ENCODE measurements around the gene TCL1A. TPM values are rescaled to one million over a fixed set of nuclear protein-coding genes. Genes with fewer than 3 reads are reported as not detected.

Gene TCL1A
- total RNA-seq, 4 donors from 2014 or later, result 0.99 TPM; not detected in 3

GRCh38 chr14:95685978-95686922 is 27.7 kb downstream of the TCL1A start, which contains the start of gene TCL1B:
TSS of gene TCL1B (plus strand) at chr14:95686426. CDS start at chr14:95686468, 42 bp downstream.
- DNase-seq (ENCODE audit: extremely low spot score), result no peak
- no peak for TF ChIP-seq POLR2A (IDR thresholded peaks at IDR 0.05; ENCODE audit: low read depth)
- no peak for TF ChIP-seq POLR2AphosphoS5 (IDR thresholded peaks at IDR 0.05)
- no peak for TF ChIP-seq CTCF (IDR thresholded peaks at IDR 0.05)
- no peak for TF ChIP-seq EP300 (IDR thresholded peaks at IDR 0.05)
- Histone ChIP-seq H3K4me3 (no peak within 1 kb of the TSS), H3K4me1 (no peaks in the 10 kb centered on the region), H3K36me3 (no peaks in the 10 kb centered on the region), H3K9me3 (no peaks in the 10 kb centered on the region), H3K27ac (replicated peaks in 1 of 4) (no peak within 1 kb of the TSS), H3K27me3 (peaks cover 0 to 44% (median 0%) of the 10 kb centered on the region in 4 donors)
- 88% methylated on average over 19 of the region's 38 CpGs for WGBS
- intact Hi-C loops (cut with DNase I), result no loop called here

- no peaks in the 10 kb centered on the region for H3K9me3 ChIP-seq
- no peak for DNase-seq (ENCODE audit: extremely low spot score)
- no peak overlapping the region for H3K27ac ChIP-seq (replicated peaks in 1 of 4)
- H3K4me3 ChIP-seq, result no peak overlapping the region
- no peaks in the 10 kb centered on the region for H3K36me3 ChIP-seq
- no peaks in the 10 kb centered on the region for H3K4me1 ChIP-seq
- WGBS, result 62% methylated on average over 2 of the region's 4 CpGs
- intact Hi-C loops (cut with DNase I), result no loop called here
- TF ChIP-seq EP300 (IDR thresholded peaks at IDR 0.05) (no peak), CTCF (IDR thresholded peaks at IDR 0.05) (peak in 1 of 3 experiments; percentile 35), POLR2AphosphoS5 (IDR thresholded peaks at IDR 0.05) (no peak)
- peaks cover 0 to 35% (median 0%) of the 10 kb centered on the region in 4 donors for H3K27me3 ChIP-seq
These were observed 30.1 kb downstream of the TCL1A start for GRCh38 chr14:95683793-95684192.

- intact Hi-C loops (cut with DNase I), result no loop called here
- H3K27me3 ChIP-seq, result peaks cover 0 to 41% (median 0%) of the 10 kb centered on the region in 4 donors
- peaks cover 0 to 8% (median 0%) of the 10 kb centered on the region in 4 donors for H3K9me3 ChIP-seq
- TF ChIP-seq CTCF (IDR thresholded peaks at IDR 0.05) (no peak), POLR2AphosphoS5 (IDR thresholded peaks at IDR 0.05) (no peak), EP300 (IDR thresholded peaks at IDR 0.05) (no peak), POLR2A (IDR thresholded peaks at IDR 0.05; ENCODE audit: low read depth) (no peak)
- H3K27ac ChIP-seq (replicated peaks in 1 of 4), result no peak overlapping the region
- H3K4me1 ChIP-seq, result no peaks in the 10 kb centered on the region
- no peaks in the 10 kb centered on the region for H3K36me3 ChIP-seq
- no peak overlapping the region for H3K4me3 ChIP-seq
- 53% methylated on average over 2 of the region's 2 CpGs for WGBS
- no peak for DNase-seq (ENCODE audit: extremely low spot score)
These were observed 32.8 kb downstream of the TCL1A start for GRCh38 chr14:95681153-95681552.

GRCh38 chr14:95679998-95680735 is 33.8 kb downstream of the TCL1A start:
- no peaks in the 10 kb centered on the region for H3K36me3 ChIP-seq
- intact Hi-C loops (cut with DNase I), result no loop called here
- H3K9me3 ChIP-seq, result peaks cover 0 to 11% (median 0%) of the 10 kb centered on the region in 4 donors
- no peak for TF ChIP-seq CTCF (IDR thresholded peaks at IDR 0.05)
- H3K27me3 ChIP-seq, result peaks cover 0 to 42% (median 0%) of the 10 kb centered on the region in 4 donors
- H3K4me1 ChIP-seq, result no peaks in the 10 kb centered on the region
- DNase-seq (ENCODE audit: extremely low spot score), result no peak
- 42% methylated on average over 7 of the region's 8 CpGs for WGBS
- H3K4me3 ChIP-seq, result no peak overlapping the region
- H3K27ac ChIP-seq (replicated peaks in 1 of 4), result no peak overlapping the region

Measured in esophagus muscularis mucosa (tissue), 4 donors.